Putamen (tissue), 1 donor: ENCODE measurements around the gene DOCK11.

Source experiments
- DNase-seq: peaks from one replicate; pipeline ENCODE4 v3.0.0-alpha.2; 2016; ENCODE audit warnings: low spot score

Gene DOCK11

GRCh38 chrX:118502161-118502789 is 6.7 kb downstream of the DOCK11 start:
- DNase-seq, result no peak

DNA sequence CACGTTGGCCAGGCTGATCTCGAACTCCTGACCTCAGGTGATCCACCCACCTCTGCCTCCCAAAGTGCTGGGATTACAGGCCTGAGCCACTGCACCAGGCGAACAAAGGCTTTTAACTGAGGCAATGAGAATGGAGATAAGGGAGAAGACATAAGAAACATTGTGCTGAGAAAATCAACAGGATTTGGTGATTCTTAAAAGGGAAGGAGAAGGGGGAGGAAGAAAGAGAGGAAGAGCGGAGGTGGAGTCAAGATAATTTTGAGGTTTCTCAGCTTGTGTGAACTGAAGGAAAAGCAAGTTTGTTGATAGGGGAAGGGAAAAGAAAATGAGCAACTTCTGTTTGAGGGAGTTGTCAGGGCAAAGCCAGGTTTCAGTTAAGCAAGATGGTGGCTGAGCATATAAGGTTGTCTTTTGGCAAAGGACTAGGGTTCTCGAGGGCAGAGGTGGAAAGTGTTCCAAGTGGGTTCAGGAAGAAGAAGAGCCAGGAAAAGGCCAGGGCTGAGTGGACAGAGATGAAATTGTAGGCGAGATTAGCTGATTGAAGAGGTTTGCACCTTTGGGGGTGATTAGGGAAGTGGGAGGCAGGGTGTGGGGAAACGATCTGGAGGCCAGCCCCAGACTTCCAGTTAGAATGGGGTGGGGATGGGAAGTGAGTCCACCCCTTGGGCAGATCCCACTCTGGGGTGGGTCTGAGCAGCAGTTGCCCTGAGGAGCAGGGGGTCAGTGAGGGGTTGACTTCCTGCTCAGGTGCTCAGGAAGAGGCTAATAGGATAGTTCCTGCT is 7.8 kb downstream of the DOCK11 start:
- DNase-seq, result no peak

GRCh38 chrX:118504581-118504980 is 9.0 kb downstream of the DOCK11 start:
- no peak for DNase-seq

- DNase-seq, result no peak
Measured at GRCh38 chrX:118506805-118507480, 11.3 kb downstream of the DOCK11 start.

DNA sequence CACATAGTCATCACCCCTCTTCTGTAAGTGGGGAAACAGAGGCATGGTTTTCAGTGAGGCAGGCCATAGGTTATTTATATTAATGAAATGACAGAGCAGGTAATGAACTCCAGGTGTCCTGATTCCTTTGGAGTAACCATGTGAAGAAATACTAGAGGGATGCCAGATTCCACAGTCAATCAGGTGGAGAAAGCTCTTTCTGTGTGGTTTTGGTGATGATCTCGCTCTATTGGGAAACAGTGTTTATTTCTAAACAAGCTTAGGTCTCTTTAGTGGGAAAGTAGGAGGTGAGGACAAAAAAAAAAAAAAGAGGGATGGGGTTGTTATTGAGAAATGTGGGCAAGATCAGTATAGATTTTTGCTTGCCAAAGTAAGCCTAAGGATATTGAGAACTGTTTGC is 12.2 kb downstream of the DOCK11 start:
- no peak for DNase-seq

DNA sequence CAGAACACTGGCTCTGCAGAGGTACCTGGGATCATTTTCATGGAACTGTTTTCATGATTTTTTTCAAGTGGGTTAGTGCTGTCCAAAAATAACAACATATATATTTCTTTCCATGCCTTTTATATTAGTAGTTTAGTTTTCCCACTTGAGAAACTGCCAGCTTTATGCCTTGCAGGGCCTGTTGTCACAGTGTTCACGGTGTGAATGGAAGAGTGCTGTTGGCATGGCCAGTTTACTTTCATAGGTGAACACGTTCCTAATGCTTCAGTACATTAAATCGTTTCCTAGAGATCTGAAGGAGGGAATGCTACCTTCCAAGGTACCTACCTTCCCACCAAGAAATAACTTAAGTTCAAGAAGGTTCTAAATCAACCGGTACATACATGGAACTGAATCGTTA is 12.6 kb downstream of the DOCK11 start:
- DNase-seq, result no peak

- no peak for DNase-seq
Measured at GRCh38 chrX:118508635-118509034, 13.0 kb downstream of the DOCK11 start.

DNA sequence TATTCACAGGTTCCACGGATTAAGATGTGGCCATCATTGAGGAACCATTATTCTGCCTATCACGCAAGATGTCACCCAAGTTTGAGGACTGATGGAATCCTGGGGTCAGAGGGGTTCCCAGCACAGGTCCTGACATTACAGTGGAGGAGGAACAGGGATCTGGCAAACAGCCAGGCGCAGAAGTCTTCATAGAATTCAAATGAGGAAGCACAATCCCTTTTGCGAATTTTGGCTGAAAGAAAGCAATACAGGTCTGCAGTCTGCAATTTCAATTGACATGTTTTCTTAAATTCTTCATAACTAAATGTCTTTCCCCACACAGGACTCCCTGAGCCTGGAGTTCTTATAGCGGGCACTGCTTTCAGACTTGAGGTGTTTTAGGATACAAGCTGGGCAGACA is 14.5 kb downstream of the DOCK11 start:
- DNase-seq, result no peak

DNA sequence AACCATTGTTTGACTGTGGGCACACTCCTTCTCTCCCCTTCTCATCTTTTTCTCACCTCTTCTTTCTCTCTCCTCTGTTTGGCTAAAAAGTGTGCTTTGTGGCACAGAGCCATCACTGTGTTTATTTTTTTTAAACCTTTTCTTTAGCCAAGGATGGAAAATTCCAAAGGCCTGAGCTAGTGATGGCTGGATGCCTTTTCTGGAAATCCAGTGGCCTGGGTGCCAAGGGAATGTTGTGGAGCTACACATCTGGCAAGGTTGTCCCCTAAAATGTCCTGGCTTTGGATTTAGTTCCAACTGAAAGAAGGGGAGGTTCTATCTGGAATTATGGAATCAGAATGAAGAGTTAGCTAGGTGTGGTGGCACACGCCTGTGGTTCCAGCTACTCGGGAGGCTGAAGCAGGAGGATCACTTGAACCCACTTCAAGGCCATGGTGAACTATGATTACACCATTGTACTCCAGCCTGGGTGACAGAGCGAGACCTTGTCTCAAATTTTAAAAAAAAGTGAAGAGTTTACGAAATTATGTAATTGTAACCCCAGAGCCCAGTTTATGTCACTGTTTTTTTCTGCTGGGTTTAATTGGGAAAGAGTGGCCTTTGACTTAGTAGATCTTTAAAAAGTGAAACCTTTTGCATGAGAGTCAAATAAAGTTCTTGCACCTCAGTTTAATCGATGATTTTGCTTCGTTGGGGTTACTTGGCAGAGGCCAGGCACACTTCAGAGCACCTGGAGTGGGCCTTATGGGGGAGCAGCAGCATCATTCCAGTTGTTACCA is 17.7 kb downstream of the DOCK11 start:
- DNase-seq, result no peak

- no peak for DNase-seq
Measured at GRCh38 chrX:118519411-118520215, 24.0 kb downstream of the DOCK11 start.

DNA sequence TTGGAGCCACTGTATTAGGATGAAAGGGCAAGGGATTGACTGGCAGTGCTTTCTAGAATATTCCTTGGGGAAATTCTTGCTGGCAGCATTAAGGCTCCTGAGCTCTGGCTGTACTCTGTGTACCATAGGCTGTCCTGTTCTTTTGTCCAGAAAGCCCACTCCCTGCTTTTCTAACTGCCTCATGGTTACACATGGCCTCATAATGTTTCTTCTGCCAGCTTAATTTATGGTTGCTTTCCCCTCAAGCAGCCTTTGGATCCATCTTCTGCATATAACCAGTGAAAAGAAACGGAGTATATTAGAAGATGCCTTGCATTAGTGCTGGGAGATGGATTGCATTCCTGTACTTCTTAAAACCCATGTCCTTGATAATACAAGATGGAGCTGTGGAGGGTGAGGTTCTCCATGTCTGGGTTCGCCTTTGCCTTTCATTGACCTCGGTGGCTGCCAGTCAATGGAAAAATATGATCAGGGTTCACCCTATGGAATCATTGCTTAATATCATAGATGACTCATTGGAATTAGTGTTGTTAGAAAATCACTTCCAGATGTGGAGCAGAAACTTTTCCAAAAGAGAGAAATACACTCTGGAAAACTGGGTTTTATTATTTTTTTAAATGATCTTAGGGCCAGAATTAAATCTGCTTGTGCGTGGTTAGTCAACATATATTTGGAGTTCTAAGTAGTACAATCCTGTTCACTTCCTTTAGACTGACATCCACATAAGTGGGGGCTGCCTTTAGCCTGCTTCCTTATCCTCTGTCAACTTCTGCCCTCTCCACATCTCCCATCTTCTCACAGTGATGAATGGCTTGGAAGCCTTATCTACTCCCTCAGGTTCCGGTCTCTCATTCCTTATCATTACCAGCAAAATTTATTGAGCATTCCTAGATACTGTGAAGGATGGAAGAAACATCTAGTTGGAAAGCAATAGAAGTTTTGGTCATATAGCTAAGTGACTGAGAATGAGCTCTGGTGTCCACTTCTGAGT is 24.9 kb downstream of the DOCK11 start:
- DNase-seq, result no peak

DNA sequence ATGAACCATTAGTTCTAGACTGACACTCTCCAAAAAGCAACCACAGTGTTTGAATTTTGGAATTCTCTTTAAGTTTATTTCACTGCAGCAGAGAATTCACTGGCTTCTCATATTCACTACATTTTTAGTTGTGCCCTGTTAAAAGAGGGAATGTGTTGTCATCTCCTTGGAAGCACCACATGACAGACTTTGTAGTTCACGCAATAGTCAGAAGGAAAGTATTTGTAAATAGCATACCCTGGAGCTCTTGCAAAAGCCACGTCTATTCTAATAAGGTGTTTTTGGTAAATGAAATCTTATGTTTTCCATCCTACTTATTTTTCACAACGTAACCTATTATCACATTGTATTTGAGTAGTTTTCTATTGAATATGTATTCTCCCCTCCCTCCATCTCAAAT is 25.8 kb downstream of the DOCK11 start:
- no peak for DNase-seq

DNA sequence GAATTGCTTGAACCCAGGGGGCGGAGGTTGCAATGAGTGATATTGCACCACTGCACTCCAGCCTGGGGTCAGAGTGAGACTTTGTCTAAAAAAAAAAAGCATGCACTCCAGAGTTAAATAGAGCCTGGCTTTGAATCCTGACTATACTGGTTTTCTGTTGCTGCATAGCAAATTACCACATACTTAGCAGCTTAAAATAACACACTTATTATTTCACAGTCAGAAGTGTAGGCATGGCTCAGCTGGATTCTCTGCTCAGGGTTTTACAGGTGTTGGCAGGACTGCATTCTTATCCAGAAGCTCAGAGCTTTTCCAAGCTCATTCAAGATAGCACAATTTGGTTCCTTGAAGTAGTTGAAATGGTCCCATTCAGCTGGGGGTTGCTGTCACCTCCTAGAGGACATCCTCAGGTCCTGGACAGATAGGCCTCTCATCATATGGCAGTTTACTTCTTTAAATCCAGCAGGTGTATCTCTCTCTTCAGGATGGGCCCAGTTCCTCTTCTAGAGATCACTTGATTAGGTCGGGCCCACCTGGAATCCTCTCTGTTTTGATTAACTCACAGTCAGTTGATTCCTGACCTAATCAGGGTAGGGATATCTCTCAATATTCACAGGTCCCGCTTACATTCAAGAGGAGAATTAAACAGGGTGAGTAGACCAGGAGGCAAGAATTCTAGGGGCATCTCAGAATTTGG is 26.8 kb downstream of the DOCK11 start:
- no peak for DNase-seq

DNA sequence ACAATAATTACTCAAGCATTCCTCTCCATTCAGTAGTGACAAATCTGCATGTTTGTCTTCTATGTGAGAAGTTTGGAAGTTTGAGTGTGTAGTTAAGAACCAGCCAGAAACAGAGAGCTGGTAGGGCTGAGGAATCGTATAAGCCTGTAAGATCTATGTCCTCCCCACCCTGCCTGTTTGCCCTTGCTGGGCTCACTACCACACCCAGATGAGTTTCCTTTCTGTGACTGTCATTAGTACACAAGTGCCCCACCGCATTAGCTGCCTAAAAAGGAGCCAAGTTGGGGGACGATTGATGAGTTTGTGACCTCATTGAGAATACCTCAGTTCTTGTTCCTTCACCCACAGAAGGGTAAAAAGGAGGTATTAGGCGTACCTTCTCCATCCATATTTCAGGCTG is 28.3 kb downstream of the DOCK11 start:
- DNase-seq, result no peak

DNA sequence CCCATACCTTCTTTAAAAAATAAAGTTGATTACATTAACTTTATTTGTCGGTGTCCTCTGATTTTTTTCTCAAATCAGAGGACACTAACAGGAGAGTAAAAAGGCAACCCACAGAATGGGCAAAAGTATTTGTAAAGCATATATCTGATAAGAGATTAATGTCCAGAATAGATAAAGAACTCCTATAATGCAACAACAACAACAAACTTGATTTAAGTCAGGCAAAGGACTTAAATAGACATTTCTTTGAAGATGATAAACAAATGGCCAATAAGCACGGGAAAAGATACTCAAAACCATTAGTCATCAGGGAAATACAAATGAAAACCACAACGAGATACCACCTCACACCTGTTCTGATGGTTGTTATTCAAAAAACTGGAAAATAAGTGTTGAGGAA is 28.7 kb downstream of the DOCK11 start:
- no peak for DNase-seq

DNA sequence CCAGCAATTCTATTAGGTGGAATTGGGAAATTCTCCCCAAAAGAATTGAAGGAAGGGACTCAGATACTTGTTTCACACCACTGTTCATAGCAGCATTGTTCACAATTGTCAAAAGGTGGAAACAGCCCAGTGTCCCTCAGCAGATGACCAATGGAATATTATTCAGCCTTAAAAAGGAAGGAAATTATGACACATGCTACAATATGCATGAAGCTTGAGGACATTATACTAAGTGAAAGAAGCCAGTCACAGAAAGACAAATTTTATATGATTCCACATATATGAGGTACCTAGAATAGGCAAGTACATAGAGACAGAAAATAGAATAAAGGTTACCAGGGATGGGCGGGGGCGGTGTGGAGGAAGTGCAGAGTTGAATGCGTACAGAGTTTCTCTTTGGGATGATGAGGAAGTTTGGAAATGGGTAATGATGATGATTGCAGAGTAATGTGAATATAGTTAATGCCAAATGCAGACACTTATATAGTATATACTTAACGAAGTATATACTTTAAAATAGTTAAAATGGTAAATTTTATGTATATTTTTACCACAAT is 29.6 kb downstream of the DOCK11 start:
- DNase-seq, result no peak

DNA sequence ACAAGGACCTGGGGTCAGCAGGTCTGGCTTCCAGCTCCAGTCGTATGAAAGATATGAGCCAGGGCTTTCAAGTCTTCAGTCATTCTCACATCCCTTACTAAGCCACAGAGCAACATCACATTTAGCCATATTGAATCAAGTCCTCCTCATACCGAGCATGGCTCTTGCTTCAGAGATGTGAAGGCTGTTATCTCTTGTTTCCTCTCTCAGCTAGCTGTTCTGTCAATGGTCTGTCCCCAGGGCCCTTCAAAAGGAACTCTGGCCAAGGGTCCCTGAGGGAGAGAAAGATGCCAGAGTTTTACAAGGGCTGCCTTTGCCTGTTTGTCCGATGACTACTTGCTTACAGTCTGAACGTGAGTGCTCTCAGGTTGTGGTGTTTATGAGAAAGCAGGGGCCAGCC is 30.5 kb downstream of the DOCK11 start:
- DNase-seq, result no peak

DNA sequence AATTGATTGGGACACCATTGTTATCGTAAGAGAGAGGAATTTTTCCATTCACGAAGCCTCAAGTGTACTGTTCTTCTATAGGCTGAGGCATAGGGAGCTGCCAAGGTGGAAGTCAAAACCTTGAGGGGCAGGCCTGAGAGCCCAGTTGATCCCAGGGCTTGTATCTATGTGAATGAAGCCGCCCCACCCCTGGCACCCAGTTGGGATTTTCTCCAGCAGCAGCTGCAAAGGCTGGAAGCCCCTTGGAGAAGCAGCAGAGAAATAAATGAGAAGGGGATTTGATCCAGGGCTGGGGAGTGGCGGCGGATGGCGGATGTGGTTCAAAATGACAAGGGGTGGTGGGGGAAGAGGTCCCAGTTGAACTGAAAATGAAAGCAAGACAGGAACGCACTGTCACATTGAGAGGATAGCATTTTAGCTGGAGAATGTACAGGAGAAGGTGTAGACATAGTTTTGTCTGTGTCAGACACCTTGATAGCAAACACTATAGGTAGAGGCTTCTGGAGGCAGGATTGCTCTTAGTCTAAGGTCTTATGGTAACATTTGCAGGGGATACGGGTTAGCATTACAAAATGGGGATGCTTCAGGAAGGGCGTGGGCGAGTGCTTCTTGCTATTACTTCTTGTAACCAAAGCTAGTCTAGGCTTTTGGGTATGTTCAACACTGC is 32.6 kb downstream of the DOCK11 start:
- no peak for DNase-seq
